Adrenal gland (tissue), 5 donors: Measurements from ENCODE around the gene ABAT.

Experiments used
- POLR2A ChIP-seq, 2 donors: fragments of 450-650 bp; IDR thresholded peaks; one replicate each; pipeline ENCODE4 v1.6.1; 2017; ENCODE audit warnings: antibody characterized with exemption in 2 of 2, mild to moderate bottlenecking in 2 of 2, moderate library complexity in 1 of 2
- TF ChIP-seq, protein P1 (sequence below), 6 experiments: fragments of 450-650 bp in 4 of 6; fragments of 200-600 bp in 2 of 6; sonication (generic) in 1 of 6; IDR thresholded peaks; 1 replicate in 5 of 6; 2 replicates in 1 of 6; pipeline versions ENCODE4 v1.5.1 to v1.8.0; 2016 to 2021; ENCODE audit warnings: antibody characterized with exemption in 6 of 6, mild to moderate bottlenecking in 2 of 6, moderate library complexity in 1 of 6
- donor health status: DM: no; HTN: no; CAD: no.

DNA sequence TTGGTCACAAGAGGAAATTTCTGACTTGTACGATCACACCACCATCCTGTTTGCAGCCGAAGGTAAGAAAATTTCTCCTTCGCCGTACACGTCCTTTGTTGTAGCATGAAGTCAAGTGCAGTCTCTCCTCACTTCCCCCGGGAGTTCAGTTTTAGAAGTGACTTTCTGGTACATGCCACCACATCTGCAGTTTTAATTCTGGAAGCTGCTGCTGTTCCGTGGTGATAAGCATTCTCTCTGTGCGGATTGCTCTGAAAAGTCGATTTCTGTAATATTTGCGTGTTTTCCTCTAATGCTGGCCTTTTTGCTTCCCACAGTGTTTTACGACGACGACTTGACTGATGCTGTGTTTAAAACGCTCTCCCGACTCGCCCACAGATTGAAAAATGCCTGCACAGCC lies 32.3 kb upstream of the ABAT start:
- no peak for TF ChIP-seq POLR2A (IDR thresholded peaks at IDR 0.05)
- TF ChIP-seq, protein P1, sequence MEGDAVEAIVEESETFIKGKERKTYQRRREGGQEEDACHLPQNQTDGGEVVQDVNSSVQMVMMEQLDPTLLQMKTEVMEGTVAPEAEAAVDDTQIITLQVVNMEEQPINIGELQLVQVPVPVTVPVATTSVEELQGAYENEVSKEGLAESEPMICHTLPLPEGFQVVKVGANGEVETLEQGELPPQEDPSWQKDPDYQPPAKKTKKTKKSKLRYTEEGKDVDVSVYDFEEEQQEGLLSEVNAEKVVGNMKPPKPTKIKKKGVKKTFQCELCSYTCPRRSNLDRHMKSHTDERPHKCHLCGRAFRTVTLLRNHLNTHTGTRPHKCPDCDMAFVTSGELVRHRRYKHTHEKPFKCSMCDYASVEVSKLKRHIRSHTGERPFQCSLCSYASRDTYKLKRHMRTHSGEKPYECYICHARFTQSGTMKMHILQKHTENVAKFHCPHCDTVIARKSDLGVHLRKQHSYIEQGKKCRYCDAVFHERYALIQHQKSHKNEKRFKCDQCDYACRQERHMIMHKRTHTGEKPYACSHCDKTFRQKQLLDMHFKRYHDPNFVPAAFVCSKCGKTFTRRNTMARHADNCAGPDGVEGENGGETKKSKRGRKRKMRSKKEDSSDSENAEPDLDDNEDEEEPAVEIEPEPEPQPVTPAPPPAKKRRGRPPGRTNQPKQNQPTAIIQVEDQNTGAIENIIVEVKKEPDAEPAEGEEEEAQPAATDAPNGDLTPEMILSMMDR (IDR thresholded peaks at IDR 0.05): no peak
